ENCODE results near the gene C19orf44.

C19orf44 gene

DNA sequence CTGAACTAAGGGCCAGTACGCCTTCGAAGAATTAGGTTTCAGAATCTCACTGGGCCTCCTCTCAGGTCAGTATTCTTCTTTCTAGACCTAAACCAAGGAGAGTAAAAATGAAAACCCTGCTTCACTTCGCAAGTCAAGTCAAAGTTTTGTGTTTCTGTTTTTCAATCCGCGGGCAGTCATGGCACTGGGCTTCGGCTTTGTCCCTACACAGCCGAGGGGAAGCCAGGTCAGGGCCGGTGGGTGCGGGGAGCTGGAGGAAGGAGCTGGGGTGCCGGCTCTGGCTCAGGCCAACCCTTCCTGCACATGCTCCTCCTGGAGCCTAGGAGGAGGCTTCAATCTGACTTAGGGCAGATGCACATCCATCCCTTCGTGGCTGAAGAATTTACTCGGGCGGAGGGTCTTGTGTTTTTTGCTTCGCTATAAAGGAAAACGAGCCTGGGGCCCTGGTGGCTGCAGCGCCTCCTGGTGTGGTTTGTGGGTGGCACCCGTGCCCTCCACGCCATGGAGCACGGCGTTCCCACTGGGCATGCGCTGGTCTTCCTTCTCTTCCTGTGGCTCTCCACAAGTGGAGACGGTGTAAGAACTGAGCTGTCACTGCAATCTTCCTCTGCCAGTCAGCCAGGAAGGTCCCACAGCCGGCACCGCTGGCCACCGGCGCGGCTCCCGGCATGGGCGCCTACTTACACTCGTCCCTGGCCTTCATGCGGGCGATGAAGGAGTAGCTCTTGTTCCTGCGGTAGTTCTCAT is 22.5 kb downstream of the C19orf44 start:
- TF ChIP-seq, protein P1, sequence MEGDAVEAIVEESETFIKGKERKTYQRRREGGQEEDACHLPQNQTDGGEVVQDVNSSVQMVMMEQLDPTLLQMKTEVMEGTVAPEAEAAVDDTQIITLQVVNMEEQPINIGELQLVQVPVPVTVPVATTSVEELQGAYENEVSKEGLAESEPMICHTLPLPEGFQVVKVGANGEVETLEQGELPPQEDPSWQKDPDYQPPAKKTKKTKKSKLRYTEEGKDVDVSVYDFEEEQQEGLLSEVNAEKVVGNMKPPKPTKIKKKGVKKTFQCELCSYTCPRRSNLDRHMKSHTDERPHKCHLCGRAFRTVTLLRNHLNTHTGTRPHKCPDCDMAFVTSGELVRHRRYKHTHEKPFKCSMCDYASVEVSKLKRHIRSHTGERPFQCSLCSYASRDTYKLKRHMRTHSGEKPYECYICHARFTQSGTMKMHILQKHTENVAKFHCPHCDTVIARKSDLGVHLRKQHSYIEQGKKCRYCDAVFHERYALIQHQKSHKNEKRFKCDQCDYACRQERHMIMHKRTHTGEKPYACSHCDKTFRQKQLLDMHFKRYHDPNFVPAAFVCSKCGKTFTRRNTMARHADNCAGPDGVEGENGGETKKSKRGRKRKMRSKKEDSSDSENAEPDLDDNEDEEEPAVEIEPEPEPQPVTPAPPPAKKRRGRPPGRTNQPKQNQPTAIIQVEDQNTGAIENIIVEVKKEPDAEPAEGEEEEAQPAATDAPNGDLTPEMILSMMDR (IDR thresholded peaks at IDR 0.05), result no peak

GRCh38 chr19:16519230-16519687 is 23.1 kb downstream of the C19orf44 start:
- TF ChIP-seq, protein P1 (IDR thresholded peaks at IDR 0.05), result no peak

DNA sequence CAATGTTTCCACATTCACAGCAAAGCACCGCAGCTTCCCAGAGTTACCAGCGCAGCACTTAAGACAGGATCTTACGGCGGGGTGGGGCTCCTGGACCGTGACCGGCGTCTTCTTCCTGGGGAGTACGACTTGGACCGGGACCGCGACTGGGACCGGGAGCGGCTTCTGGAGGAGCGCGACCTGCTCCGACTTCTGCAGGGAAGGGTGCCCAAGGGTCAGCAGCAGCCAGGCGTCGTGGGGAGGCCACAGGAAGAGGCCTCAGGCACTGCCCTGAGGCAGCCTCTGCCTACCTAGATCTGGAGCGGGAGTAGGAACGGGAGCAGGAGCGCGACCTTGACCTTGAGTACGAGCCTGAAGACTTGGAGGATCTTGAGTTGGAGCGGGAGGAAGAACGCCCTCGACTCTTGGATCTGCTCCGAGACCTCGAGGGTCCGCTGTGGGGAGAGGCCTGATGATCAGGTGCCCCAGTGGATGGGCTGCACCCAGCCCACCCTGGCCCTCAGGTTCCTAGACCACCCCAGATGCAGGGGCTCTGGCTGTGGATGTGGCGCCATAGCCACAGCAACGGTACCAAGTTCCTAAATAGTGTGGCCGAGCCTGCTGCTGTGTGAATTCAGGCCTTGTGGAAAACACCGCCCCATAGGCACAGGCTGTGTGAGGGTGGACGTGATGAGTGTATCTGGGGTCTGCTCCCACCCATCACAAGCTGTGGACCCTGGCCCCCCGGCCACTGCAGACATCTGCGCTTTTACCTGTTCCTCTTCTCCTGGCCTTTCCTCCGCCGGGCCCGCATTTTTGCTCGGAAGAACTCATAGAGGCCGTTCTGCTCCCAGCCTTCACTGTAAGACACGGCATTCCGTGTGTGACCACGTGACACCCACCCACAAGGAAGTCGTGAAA is 24.1 kb downstream of the C19orf44 start:
- TF ChIP-seq, protein P1 (IDR thresholded peaks at IDR 0.05), result no peak

- TF ChIP-seq, protein P1 (IDR thresholded peaks at IDR 0.05), result no peak
These were observed 24.9 kb downstream of the C19orf44 start for GRCh38 chr19:16520986-16521624.

- TF ChIP-seq, protein P1 (IDR thresholded peaks at IDR 0.05), result no peak
These were observed 25.6 kb downstream of the C19orf44 start for GRCh38 chr19:16521715-16522289.

DNA sequence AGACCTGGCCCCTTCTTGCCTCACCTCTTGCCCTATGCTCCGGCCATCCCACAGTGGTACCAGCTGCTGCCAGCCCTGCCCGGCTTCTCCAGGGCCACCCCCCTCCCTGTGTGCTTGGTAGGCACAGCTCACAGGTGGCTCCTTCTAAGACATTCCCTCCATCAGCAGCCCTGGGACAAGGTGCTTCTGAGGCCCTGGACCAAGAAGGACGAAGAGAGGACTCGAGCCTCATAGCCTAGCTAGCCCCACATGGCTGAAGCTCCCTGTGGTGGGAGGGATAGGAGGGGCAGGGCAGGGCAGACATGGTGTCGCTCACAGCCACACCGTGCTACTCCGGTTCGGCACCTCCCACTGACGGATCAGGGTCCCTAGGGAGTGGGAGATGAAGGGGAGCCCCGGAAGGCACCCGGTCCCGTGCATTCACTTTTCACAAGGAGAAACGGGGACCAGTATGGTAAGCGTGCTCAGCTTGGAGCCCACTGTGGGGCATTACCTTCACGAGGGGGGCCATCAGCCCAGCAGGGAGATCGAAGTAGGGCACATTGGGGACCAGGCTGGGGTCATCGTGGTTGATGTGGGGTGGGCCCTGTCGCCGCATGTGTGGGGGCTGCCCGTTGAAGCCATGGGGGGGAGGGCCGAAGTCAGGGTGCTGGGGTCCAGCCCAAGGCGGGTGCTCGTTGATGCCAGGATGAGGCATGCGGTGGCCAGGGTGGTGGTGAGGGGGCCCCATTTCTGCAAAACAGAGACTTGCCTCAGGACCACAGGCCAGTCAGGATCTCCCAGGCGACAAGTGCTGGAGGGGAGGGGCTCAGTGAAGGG is 26.6 kb downstream of the C19orf44 start:
- TF ChIP-seq, protein P1 (IDR thresholded peaks at IDR 0.05), result no peak

All from LNCAP (cell line).